Esophagus muscularis mucosa (tissue), 4 donors: Measurements from ENCODE around the gene CRYBG2.

Experiments used
- EP300 ChIP-seq: sonication (generic); formaldehyde crosslinking; IDR thresholded peaks from one replicate; pipeline ENCODE4 v1.6.1; 2017; ENCODE audit warnings: antibody characterized with exemption
- POLR2A ChIP-seq: fragments of 450-650 bp; IDR thresholded peaks from one replicate; pipeline ENCODE4 v1.6.1; 2017; ENCODE audit warnings: antibody characterized with exemption, moderate library complexity, mild to moderate bottlenecking, low read depth
- TF ChIP-seq, protein P1 (sequence below), 3 experiments: fragments of 200-600 bp in 2 of 3; fragments of 450-650 bp in 1 of 3; sonication (generic) in 2 of 3; IDR thresholded peaks; one replicate each; pipeline ENCODE4 v1.5.1; 2017 to 2019; ENCODE audit warnings: antibody characterized with exemption in 3 of 3, mild to moderate bottlenecking in 2 of 3, moderate library complexity in 1 of 3

DNA sequence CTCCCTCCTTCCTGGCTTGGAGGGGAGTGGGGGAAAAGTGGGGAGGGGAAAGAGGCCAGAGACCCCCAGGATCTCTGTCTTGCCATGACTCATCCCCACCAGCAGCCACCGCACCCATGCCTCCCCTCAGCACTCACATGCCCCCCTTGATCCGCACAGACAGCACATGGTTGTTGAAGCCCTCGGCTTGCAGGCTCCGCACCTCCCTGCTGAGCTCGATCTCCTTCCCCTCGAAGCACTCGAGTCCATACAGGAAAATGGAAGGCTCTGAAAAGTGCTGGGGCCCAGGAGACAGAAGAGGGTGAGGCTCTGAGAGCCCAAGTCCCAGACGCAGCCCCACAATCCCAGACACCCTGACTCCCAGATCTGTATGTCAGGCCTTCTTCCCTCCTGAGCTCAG, 25.3 kb downstream of the CRYBG2 start:
- TF ChIP-seq, protein P1, sequence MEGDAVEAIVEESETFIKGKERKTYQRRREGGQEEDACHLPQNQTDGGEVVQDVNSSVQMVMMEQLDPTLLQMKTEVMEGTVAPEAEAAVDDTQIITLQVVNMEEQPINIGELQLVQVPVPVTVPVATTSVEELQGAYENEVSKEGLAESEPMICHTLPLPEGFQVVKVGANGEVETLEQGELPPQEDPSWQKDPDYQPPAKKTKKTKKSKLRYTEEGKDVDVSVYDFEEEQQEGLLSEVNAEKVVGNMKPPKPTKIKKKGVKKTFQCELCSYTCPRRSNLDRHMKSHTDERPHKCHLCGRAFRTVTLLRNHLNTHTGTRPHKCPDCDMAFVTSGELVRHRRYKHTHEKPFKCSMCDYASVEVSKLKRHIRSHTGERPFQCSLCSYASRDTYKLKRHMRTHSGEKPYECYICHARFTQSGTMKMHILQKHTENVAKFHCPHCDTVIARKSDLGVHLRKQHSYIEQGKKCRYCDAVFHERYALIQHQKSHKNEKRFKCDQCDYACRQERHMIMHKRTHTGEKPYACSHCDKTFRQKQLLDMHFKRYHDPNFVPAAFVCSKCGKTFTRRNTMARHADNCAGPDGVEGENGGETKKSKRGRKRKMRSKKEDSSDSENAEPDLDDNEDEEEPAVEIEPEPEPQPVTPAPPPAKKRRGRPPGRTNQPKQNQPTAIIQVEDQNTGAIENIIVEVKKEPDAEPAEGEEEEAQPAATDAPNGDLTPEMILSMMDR (IDR thresholded peaks at IDR 0.05): no peak
- TF ChIP-seq POLR2A (no peak), EP300 (no peak)
